GM12878 (cell line): Measurements from ENCODE around the gene INPP4B. TPM values are rescaled to one million over a fixed set of nuclear protein-coding genes. Genes with fewer than 3 reads are reported as not detected.

ENCODE experiments used
- ATAC-seq: fragments of 200-7000 bp; cut with Tn5 transposase; 3 replicates; pipeline ENCODE4 v1.9.1; 2020; ENCODE audit warnings: mild to moderate bottlenecking, moderate library complexity
- BruUV-seq: library from RNA; stranded (reverse); fragments of 400-500 nt; replicated peaks from 2 replicates; lab custom pipeline; 2021; lab: Mats Ljungman, UMichigan
- CTCF ChIA-PET: fragments of 300-600 bp; sonication (Branson Sonifier 250); formaldehyde crosslinking; extraction: SDS; loops from one replicate; lab custom pipeline; 2021; ENCODE audit warnings: inconsistent platforms; lab: Yijun Ruan, JAX
- POLR2A ChIA-PET: fragments of 350-600 bp; formaldehyde crosslinking; extraction: SDS; loops from one replicate; lab custom pipeline; 2021; ENCODE audit warnings: inconsistent platforms; lab: Charles Lee
- RAD21 ChIA-PET: fragments of 300-600 bp; sonication (Branson Sonifier 250); formaldehyde crosslinking; loops from one replicate; lab custom pipeline; 2023; ENCODE audit warnings: antibody characterized with exemption; ENCODE audit not compliant: unreplicated experiment; lab: Charles Lee
- SMC1A ChIA-PET: fragments of 300-600 bp; sonication (Branson Sonifier 250); formaldehyde crosslinking; loops from one replicate; lab custom pipeline; 2023; ENCODE audit not compliant: unreplicated experiment, uncharacterized antibody; lab: Charles Lee
- DNase-seq: peaks from one replicate; pipeline ENCODE4 v3.0.0-alpha.2; 2011; ENCODE audit warnings: low read depth, low spot score
- FAIRE-seq: peaks from 3 replicates; lab custom pipeline; 2011; peaks lifted over from hg19 to GRCh38; lab: Jason Lieb, UNC
- H2AFZ ChIP-seq: 2 replicates; pipeline ENCODE4 v1.6.0; 2011; ENCODE audit warnings: low read depth, low read length, control low read depth; ENCODE audit not compliant: control insufficient read depth
- H3K27ac ChIP-seq: 2 replicates; pipeline ENCODE4 v1.5.1; 2011; ENCODE audit warnings: control low read depth; ENCODE audit not compliant: control insufficient read depth, insufficient read depth
- H3K27me3 ChIP-seq, 2 experiments: replicated peaks in 1 of 2; 2 replicates each; pipeline versions ENCODE4 v1.6.0 to v1.6.1; 2011; ENCODE audit warnings: low read length in 1 of 2; ENCODE audit not compliant: control insufficient read depth in 2 of 2, insufficient read depth in 2 of 2
- H3K36me3 ChIP-seq, 2 experiments: 2 replicates each; pipeline ENCODE4 v1.5.1; 2011; ENCODE audit warnings: low read length in 1 of 2; ENCODE audit not compliant: control insufficient read depth in 2 of 2, insufficient read depth in 2 of 2
- H3K4me1 ChIP-seq: 2 replicates; pipeline ENCODE4 v1.6.1; 2011; ENCODE audit warnings: mild to moderate bottlenecking, low read length, moderate library complexity, mixed read lengths; ENCODE audit not compliant: control insufficient read depth, insufficient read depth
- H3K4me2 ChIP-seq: 2 replicates; pipeline ENCODE4 v1.6.0; 2011; ENCODE audit warnings: control low read depth; ENCODE audit not compliant: control insufficient read depth, insufficient read depth
- H3K4me3 ChIP-seq: fragments of 200-600 bp; sonication (generic); 2 replicates; pipeline ENCODE4 v1.5.1; 2016
- H3K79me2 ChIP-seq: 2 replicates; pipeline ENCODE4 v1.6.0; 2011; ENCODE audit warnings: low read length; ENCODE audit not compliant: control insufficient read depth, insufficient read depth
- H3K9ac ChIP-seq: 2 replicates; pipeline ENCODE4 v1.8.0; 2011; ENCODE audit warnings: low read length, control low read depth, mixed read lengths; ENCODE audit not compliant: control insufficient read depth, insufficient read depth
- H3K9me3 ChIP-seq: replicated peaks from 3 replicates; pipeline ENCODE4 v1.5.1; 2011; ENCODE audit warnings: mild to moderate bottlenecking, low read length; ENCODE audit not compliant: control insufficient read depth, insufficient read depth
- H4K20me1 ChIP-seq: 2 replicates; pipeline ENCODE4 v1.6.0; 2011; ENCODE audit not compliant: control insufficient read depth, insufficient read depth
- BACH1 ChIP-seq: fragments of 450-650 bp; IDR thresholded peaks from 2 replicates; pipeline ENCODE4 v1.6.1; 2017; ENCODE audit warnings: mild to moderate bottlenecking, borderline replicate concordance
- BHLHE40 ChIP-seq, 2 experiments: fragments of 450-650 bp in 1 of 2; IDR thresholded peaks; 2 replicates each; pipeline ENCODE4 v1.6.1; 2011 to 2017; ENCODE audit warnings: low read depth in 2 of 2, borderline replicate concordance in 1 of 2, improper control_type of control experiment in 1 of 2, low read length in 1 of 2, mild to moderate bottlenecking in 1 of 2
- CBX3 ChIP-seq: fragments of 200-600 bp; sonication (generic); IDR thresholded peaks from 2 replicates; pipeline ENCODE4 v1.6.1; 2016; ENCODE audit warnings: low read depth, borderline replicate concordance
- CHD2 ChIP-seq: IDR thresholded peaks from 2 replicates; pipeline ENCODE4 v1.6.1; 2011; ENCODE audit warnings: low read depth, low read length, improper control_type of control experiment, borderline replicate concordance
- CHD4 ChIP-seq: fragments of 200-600 bp; sonication (generic); IDR thresholded peaks from 2 replicates; pipeline ENCODE4 v1.6.1; 2016; ENCODE audit warnings: mild to moderate bottlenecking
- CREB1 ChIP-seq: IDR thresholded peaks from 2 replicates; pipeline ENCODE4 v1.6.1; 2012; ENCODE audit warnings: low read depth, mild to moderate bottlenecking, inconsistent platforms
- E2F4 ChIP-seq: IDR thresholded peaks from 2 replicates; pipeline ENCODE4 v1.6.1; 2012; ENCODE audit warnings: low read depth, low read length, improper control_type of control experiment
- ELK1 ChIP-seq: IDR thresholded peaks from 2 replicates; pipeline ENCODE4 v1.6.1; 2012; ENCODE audit warnings: low read depth, low read length, improper control_type of control experiment
- HSF1 ChIP-seq: fragments of 150-350 bp; IDR thresholded peaks from 2 replicates; pipeline ENCODE4 v1.6.1; 2014; ENCODE audit warnings: mild to moderate bottlenecking, low read depth, low read length
- JUNB ChIP-seq: IDR thresholded peaks from 2 replicates; pipeline ENCODE4 v1.6.1; 2016; ENCODE audit warnings: antibody characterized with exemption, mild to moderate bottlenecking
- MTA3 ChIP-seq: IDR thresholded peaks from 2 replicates; pipeline ENCODE4 v1.6.1; 2012; ENCODE audit warnings: low read length, inconsistent platforms, borderline replicate concordance
- MXI1 ChIP-seq: fragments of 150-350 bp; IDR thresholded peaks from 2 replicates; pipeline ENCODE4 v1.6.1; 2011; ENCODE audit warnings: low read depth, mild to moderate bottlenecking, inconsistent platforms, low read length, improper control_type of control experiment
- NR2C1 ChIP-seq: fragments of 450-650 bp; IDR thresholded peaks from 2 replicates; pipeline ENCODE4 v1.6.1; 2017; ENCODE audit warnings: antibody characterized with exemption, mild to moderate bottlenecking, moderate library complexity
- PML ChIP-seq: IDR thresholded peaks from 2 replicates; pipeline ENCODE4 v1.6.1; 2012; ENCODE audit warnings: low read length, inconsistent platforms
- POU2F2 ChIP-seq: IDR thresholded peaks from 3 replicates; pipeline ENCODE4 v1.6.1; 2011; ENCODE audit warnings: low read depth, mild to moderate bottlenecking, low read length, borderline replicate concordance
- SPI1 ChIP-seq: IDR thresholded peaks from 2 replicates; pipeline ENCODE4 v1.6.1; 2011; ENCODE audit warnings: low read depth, mild to moderate bottlenecking, low read length, moderate library complexity, borderline replicate concordance; ENCODE audit not compliant: insufficient read depth
- STAT3 ChIP-seq: IDR thresholded peaks from 2 replicates; pipeline ENCODE4 v1.6.1; 2011; ENCODE audit warnings: low read depth, low read length, improper control_type of control experiment
- ZZZ3 ChIP-seq: IDR thresholded peaks from 2 replicates; pipeline ENCODE4 v1.6.1; 2011; ENCODE audit warnings: low read depth; ENCODE audit not compliant: control insufficient read depth, insufficient read length
- WGBS: methylation state at CpG from one replicate; pipeline ENCODE4 v1.1.6; 2016; ENCODE audit warnings: low lambda C conversion rate; ENCODE audit not compliant: insufficient replicate concordance, insufficient coverage; ENCODE audit errors: missing lambda C conversion rate; 5-methylcytosine and 5-hydroxymethylcytosine counted together
- in situ Hi-C: fragments of 300-500 bp; cut with MboI; formaldehyde crosslinking; loops from 9 replicates; pipeline ENCODE4 v1.14.3; 2018; ENCODE audit warnings: mixed read lengths
- intact Hi-C: fragments of 100-400 bp; cut with micrococcal nuclease; formaldehyde crosslinking; loops from one replicate; pipeline ENCODE4 v1.14.2; 2022; ENCODE audit not compliant: unreplicated experiment
- polyA plus RNA-seq, 11 experiments: library from polyadenylated mRNA; depleted of rRNA in 4 of 11; unstranded in 6 of 11; stranded (reverse) in 5 of 11; fragments of >200 nt; fragmentation: Nextera tagmentation in 4 of 11; fragmentation: Illumina TruSeq in 1 of 11; extraction: Ambion mirVana in 4 of 11; extraction: Trizol in 1 of 11; gene quantifications; 1 replicate in 1 of 11; 2 replicates in 10 of 11; pipeline versions ENCODE4 v1.2.1 to v1.2.3, GENCODE V29; 2011 to 2016; ENCODE audit warnings: inconsistent platforms in 2 of 11, missing spikeins in 2 of 11, low read depth in 1 of 11
- total RNA-seq, 4 experiments: library from RNA; depleted of rRNA in 3 of 4; stranded (reverse); fragments of >200 nt in 3 of 4; fragmentation: Illumina TruSeq in 1 of 4; extraction: Trizol in 1 of 4; gene quantifications; 2 replicates each; pipeline versions ENCODE4 v1.2.1 to v1.2.3, GENCODE V29; 2013 to 2021

INPP4B gene
- total and polyA plus RNA-seq, 10 of the 15 experiments (the other 5 are each of a cell fraction or from before 2014, with no cell fraction given): 0.53 to 11.2 (median 0.95) TPM

GRCh38 chr4:142866685-142867084 is 20.6 kb upstream of the INPP4B start:
- Histone ChIP-seq H3K4me3 (no peak overlapping the region), H2AFZ (no peak overlapping the region)
- 78% methylated on average over 5 of the region's 5 CpGs for WGBS
- TF ChIP-seq ELK1 (no peak), STAT3 (no peak), POU2F2 (no peak), CBX3 (no peak), ZZZ3 (no peak), HSF1 (no peak), CHD2 (no peak), BACH1 (no peak), PML (no peak), JUNB (no peak), MXI1 (no peak), MTA3 (no peak), NR2C1 (no peak), CREB1 (no peak), BHLHE40 (IDR thresholded peaks at IDR 0.05; ENCODE audit: borderline replicate concordance in 1 of 2, low read depth in 2 of 2, low read length in 1 of 2) (no peak), E2F4 (no peak), CHD4 (no peak), SPI1 (no peak)
- TF ChIP-seq, all 136 proteins: peak for 0
- intact Hi-C loops: no loop called here
- RAD21 ChIA-PET: interaction anchor here (0.9 kb wide), 1 partner anchor 32 kb away, joined by 3 read pairs; no protein-coding TSS in a partner anchor
- ATAC-seq (no peak), DNase-seq (no peak), FAIRE-seq (no peak)
- BruUV-seq: no TSS peak
- in situ Hi-C loops: no loop called here
- H3K27me3 ChIP-seq: no peaks in the 10 kb centered on the region
- POLR2A ChIA-PET: no interaction called here
- no peaks in the 10 kb centered on the region for H3K79me2 ChIP-seq
- H3K36me3 ChIP-seq: no peaks in the 10 kb centered on the region
- H4K20me1 ChIP-seq: no peaks in the 10 kb centered on the region
- SMC1A ChIA-PET: no interaction called here
- H3K4me1 ChIP-seq: no peaks in the 10 kb centered on the region
- H3K9me3 ChIP-seq: no peaks in the 10 kb centered on the region
- CTCF ChIA-PET: no interaction called here
- H3K27ac ChIP-seq: no peak overlapping the region
- no peak overlapping the region for H3K9ac ChIP-seq
- H3K4me2 ChIP-seq: no peak overlapping the region
